ENCODE measurements around the gene TRIP6.
"Not testable (repeated sequence)": the region's sequence is repeated elsewhere in the genome, so short reads cannot be mapped to it uniquely, and the experiment has no call there.

TRIP6 gene

GRCh38 chr7:100919779-100920437 is 52.7 kb downstream of the TRIP6 start:
- not testable (repeated sequence) for DNase-seq

GRCh38 chr7:100921039-100921438 is 53.9 kb downstream of the TRIP6 start:
- DNase-seq, result no peak
